ENCODE data around the gene ECHS1. TPM values are rescaled to one million over a fixed set of nuclear protein-coding genes. Genes with fewer than 3 reads are reported as not detected.

ECHS1 gene
- polyA plus RNA-seq, 3 donors: 34.6 to 102 (median 85.1) TPM

DNA sequence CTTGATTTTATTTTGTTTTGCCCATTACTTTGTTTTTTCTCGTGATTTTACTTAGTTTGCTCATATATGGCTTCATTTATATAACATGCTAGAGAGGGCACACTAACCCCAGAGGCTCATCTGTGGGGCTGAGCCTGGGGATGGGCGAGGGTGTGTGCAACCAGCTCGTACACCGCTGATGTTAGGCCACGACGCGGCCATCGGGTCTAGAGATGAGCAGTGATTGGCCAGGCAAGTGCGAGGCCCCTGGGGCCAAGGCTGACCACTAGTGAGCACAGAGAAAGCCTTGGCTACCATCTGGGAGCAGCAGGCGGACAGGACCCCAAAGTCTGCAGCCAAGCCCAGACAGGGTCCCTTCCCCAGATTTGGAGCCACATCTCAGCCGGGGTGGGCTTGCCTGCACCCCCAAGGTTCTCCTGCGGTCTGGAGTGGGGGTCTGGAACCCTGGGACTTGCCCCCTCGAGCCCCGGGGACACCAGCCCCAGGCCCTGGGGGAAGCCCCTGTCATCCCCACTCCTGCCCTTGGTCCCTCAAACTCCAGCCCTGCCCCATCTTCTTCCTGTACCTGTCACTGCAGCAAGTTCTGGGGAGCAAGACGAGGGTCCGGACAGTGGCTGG is 19.1 kb downstream of the ECHS1 start:
- Histone ChIP-seq H3K27me3 (ENCODE audit: control insufficient read depth in 2 of 2, insufficient read depth in 2 of 2, low read length in 2 of 2) (no peaks in the 10 kb centered on the region), H3K9me3 (replicated peaks in 1 of 2; ENCODE audit: control insufficient read depth in 1 of 2, insufficient read depth in 1 of 2, low read length in 2 of 2) (no peaks in the 10 kb centered on the region), H3K36me3 (replicated peaks in 1 of 2; ENCODE audit: control insufficient read depth in 1 of 2, insufficient read depth in 2 of 2, low read length in 2 of 2) (peaks cover 0 to 7% of the 10 kb centered on the region in 2 donors), H3K4me1 (ENCODE audit: control insufficient read depth in 1 of 2, insufficient read depth in 2 of 2, low read length in 2 of 2) (peaks cover 11 to 20% of the 10 kb centered on the region in 2 donors), H3K79me2 (ENCODE audit: insufficient read depth, low read length) (peaks cover 3% of the 10 kb centered on the region), H2AFZ (ENCODE audit: insufficient read depth, low read depth, low read length, poor library complexity, severe bottlenecking) (no peak overlapping the region), H3K9ac (ENCODE audit: insufficient read depth, low read length, poor library complexity, severe bottlenecking) (no peak overlapping the region), H4K20me1 (ENCODE audit: insufficient read depth, low read length) (peaks cover 30% of the 10 kb centered on the region), H3K27ac (ENCODE audit: low read depth in 1 of 2, low read length in 2 of 2) (no peak overlapping the region), H3K4me3 (replicated peaks in 1 of 3; ENCODE audit: low read depth in 2 of 3, low read length in 3 of 3) (no peak overlapping the region), H3K4me2 (replicated peaks; ENCODE audit: extremely low read depth, low read length, poor library complexity, severe bottlenecking) (no peak overlapping the region)
- Mint-ChIP-seq H3K27me3 (ENCODE audit: low read depth in 3 of 3) (peaks cover 2 to 17% (median 4%) of the 10 kb centered on the region in 3 donors), H3K27ac (peak overlapping the region in 1 of 7 donors; percentile 18), H3K4me1 (peaks cover 12% of the 10 kb centered on the region), H3K4me3 (no peak overlapping the region), H3K36me3 (peaks cover 2 to 5% of the 10 kb centered on the region in 2 donors), H3K9me3 (peaks cover 0 to 1% (median 0%) of the 10 kb centered on the region in 7 donors)
- TF ChIP-seq, protein P1, sequence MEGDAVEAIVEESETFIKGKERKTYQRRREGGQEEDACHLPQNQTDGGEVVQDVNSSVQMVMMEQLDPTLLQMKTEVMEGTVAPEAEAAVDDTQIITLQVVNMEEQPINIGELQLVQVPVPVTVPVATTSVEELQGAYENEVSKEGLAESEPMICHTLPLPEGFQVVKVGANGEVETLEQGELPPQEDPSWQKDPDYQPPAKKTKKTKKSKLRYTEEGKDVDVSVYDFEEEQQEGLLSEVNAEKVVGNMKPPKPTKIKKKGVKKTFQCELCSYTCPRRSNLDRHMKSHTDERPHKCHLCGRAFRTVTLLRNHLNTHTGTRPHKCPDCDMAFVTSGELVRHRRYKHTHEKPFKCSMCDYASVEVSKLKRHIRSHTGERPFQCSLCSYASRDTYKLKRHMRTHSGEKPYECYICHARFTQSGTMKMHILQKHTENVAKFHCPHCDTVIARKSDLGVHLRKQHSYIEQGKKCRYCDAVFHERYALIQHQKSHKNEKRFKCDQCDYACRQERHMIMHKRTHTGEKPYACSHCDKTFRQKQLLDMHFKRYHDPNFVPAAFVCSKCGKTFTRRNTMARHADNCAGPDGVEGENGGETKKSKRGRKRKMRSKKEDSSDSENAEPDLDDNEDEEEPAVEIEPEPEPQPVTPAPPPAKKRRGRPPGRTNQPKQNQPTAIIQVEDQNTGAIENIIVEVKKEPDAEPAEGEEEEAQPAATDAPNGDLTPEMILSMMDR (IDR thresholded peaks at IDR 0.05): no peak
- intact Hi-C loops (cut with micrococcal nuclease): no loop called here
- 85% methylated on average over 15 of the region's 16 CpGs for WGBS (ENCODE audit: insufficient coverage)
- no peak for DNase-seq

DNA sequence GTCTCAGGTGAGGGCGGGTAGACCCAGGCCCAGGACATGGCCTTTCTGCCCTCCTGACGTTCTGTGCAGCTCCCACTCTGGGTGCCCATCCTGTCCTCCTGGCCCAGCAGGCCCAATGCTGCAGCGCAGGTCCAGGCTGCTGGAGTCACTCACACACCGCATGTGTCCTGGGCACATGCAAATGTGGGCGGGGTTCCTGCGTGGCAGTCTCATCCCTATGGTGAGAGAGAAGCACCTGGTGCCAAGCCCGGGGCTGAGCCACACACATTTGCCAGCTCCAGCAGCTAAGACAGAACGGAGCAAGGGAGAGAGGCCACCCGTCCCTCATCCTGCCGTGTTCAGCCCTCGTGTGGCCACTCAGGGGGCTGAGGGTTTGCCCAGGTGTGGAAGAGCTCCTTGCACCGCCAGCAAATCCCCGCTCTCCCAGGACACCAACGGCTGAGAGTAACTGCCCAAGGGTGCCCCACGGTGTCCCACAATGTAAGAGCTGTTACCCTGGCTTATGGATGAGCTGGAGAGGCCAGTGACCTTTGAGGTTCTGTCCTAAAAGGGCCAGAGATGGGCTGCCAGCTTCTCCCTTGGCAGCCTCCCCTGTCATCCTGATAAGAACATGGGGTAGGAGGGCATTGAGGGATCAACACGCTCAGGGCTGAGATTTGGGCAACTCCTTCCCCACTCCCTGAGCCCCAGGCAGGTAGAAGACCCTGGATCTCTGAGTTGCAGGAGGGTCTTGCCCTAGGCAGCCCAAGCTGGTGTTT is 19.8 kb downstream of the ECHS1 start:
- H3K4me1 Mint-ChIP-seq: peaks cover 12% of the 10 kb centered on the region
- no peak overlapping the region for H3K4me3 Mint-ChIP-seq
- H3K27me3 Mint-ChIP-seq (ENCODE audit: low read depth in 3 of 3): peaks cover 3 to 17% (median 4%) of the 10 kb centered on the region in 3 donors
- H3K36me3 Mint-ChIP-seq: peaks cover 2 to 5% of the 10 kb centered on the region in 2 donors
- peaks cover 0 to 7% of the 10 kb centered on the region in 2 donors for H3K36me3 ChIP-seq (replicated peaks in 1 of 2; ENCODE audit: control insufficient read depth in 1 of 2, insufficient read depth in 2 of 2, low read length in 2 of 2)
- peaks cover 30% of the 10 kb centered on the region for H4K20me1 ChIP-seq (ENCODE audit: insufficient read depth, low read length)
- no peaks in the 10 kb centered on the region for H3K9me3 ChIP-seq (replicated peaks in 1 of 2; ENCODE audit: control insufficient read depth in 1 of 2, insufficient read depth in 1 of 2, low read length in 2 of 2)
- H3K9me3 Mint-ChIP-seq: no peaks in the 10 kb centered on the region
- no peak overlapping the region for H3K4me2 ChIP-seq (replicated peaks; ENCODE audit: extremely low read depth, low read length, poor library complexity, severe bottlenecking)
- H2AFZ ChIP-seq (ENCODE audit: insufficient read depth, low read depth, low read length, poor library complexity, severe bottlenecking): no peak overlapping the region
- peaks cover 3% of the 10 kb centered on the region for H3K79me2 ChIP-seq (ENCODE audit: insufficient read depth, low read length)
- 88% methylated on average over 14 of the region's 16 CpGs for WGBS (ENCODE audit: insufficient coverage)
- H3K4me3 ChIP-seq (replicated peaks in 1 of 3; ENCODE audit: low read depth in 2 of 3, low read length in 3 of 3): no peak overlapping the region
- intact Hi-C loops (cut with micrococcal nuclease): no loop called here
- no peak overlapping the region for H3K27ac Mint-ChIP-seq
- H3K9ac ChIP-seq (ENCODE audit: insufficient read depth, low read length, poor library complexity, severe bottlenecking): no peak overlapping the region
- TF ChIP-seq, protein P1 (IDR thresholded peaks at IDR 0.05): no peak
- H3K4me1 ChIP-seq (ENCODE audit: control insufficient read depth in 1 of 2, insufficient read depth in 2 of 2, low read length in 2 of 2): peaks cover 11 to 20% of the 10 kb centered on the region in 2 donors
- H3K27ac ChIP-seq (ENCODE audit: low read depth in 1 of 2, low read length in 2 of 2): no peak overlapping the region
- no peak for DNase-seq
- H3K27me3 ChIP-seq (ENCODE audit: control insufficient read depth in 2 of 2, insufficient read depth in 2 of 2, low read length in 2 of 2): no peaks in the 10 kb centered on the region

Data from CD14-positive monocyte (primary cell).